Measurements from ENCODE around the gene GRIN3A. TPM values are rescaled to one million over a fixed set of nuclear protein-coding genes. Genes with fewer than 3 reads are reported as not detected.

GRIN3A gene
- total and polyA plus RNA-seq, 8 donors, result 0.13 to 2.4 (median 1.4) TPM; not detected in 1

DNA sequence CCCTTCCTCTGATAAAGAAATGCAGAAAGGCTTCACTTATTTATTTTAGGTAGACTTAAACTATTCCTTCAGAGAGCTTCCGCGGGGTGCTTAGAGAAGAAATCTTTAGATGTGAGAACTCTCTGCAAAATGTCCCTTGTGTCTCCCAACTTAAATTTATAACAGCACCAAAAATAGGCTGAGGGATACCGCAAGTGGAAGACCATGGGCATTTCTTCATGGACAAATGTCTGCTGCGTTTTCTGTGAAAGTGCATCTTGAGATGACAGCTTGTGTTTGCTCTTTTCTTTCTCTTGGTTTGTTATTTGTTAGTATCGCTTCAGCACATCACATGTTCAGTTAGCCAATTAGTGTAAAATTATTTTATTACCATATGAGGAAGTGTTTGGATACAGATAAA lies 15.3 kb upstream of the GRIN3A start:
- Histone ChIP-seq H3K27ac (no peak overlapping the region), H3K4me1 (no peaks in the 10 kb centered on the region), H3K36me3 (no peaks in the 10 kb centered on the region), H3K9me3 (no peaks in the 10 kb centered on the region), H3K4me3 (no peak overlapping the region), H3K27me3 (no peaks in the 10 kb centered on the region)
- TF ChIP-seq, protein P1, sequence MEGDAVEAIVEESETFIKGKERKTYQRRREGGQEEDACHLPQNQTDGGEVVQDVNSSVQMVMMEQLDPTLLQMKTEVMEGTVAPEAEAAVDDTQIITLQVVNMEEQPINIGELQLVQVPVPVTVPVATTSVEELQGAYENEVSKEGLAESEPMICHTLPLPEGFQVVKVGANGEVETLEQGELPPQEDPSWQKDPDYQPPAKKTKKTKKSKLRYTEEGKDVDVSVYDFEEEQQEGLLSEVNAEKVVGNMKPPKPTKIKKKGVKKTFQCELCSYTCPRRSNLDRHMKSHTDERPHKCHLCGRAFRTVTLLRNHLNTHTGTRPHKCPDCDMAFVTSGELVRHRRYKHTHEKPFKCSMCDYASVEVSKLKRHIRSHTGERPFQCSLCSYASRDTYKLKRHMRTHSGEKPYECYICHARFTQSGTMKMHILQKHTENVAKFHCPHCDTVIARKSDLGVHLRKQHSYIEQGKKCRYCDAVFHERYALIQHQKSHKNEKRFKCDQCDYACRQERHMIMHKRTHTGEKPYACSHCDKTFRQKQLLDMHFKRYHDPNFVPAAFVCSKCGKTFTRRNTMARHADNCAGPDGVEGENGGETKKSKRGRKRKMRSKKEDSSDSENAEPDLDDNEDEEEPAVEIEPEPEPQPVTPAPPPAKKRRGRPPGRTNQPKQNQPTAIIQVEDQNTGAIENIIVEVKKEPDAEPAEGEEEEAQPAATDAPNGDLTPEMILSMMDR (IDR thresholded peaks at IDR 0.05), result no peak
- DNase-seq, result no peak
- no peak for ATAC-seq
- intact Hi-C loops (cut with DNase I), result no loop called here

- Histone ChIP-seq H3K36me3 (no peaks in the 10 kb centered on the region), H3K27ac (no peak overlapping the region), H3K4me1 (no peaks in the 10 kb centered on the region), H3K9me3 (no peaks in the 10 kb centered on the region), H3K4me3 (no peak overlapping the region), H3K27me3 (no peaks in the 10 kb centered on the region)
- intact Hi-C loops (cut with DNase I), result no loop called here
- DNase-seq (no peak), ATAC-seq (no peak)
- TF ChIP-seq, protein P1 (IDR thresholded peaks at IDR 0.05), result no peak
Measured at GRCh38 chr9:101751895-101752294, 13.4 kb upstream of the GRIN3A start.

DNA sequence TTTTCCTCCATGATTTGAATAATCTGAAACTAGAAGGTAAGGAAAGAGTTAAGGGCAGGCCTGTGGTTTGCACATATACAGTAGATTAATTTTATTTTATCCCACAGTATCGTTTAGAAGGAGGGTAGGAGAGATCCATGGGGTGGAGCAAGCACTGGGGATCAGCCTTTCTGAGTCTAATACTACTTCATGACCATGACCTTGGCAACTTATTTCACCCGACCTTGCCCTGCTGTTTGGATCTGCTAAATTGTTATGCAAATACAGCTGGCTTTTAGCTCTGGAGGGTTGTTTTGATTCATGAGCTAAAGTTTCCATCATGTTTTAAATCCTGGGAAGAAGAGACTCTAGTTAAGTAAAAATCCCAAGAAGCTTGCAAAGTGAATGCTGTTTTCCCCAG lies 864 bp upstream of the GRIN3A start:
- peaks cover 36 to 68% of the 10 kb centered on the region in 2 donors for H3K27me3 ChIP-seq
- intact Hi-C loops (cut with DNase I), result no loop called here
- no peak for ATAC-seq
- H3K4me1 ChIP-seq, result peaks cover 0 to 7% of the 10 kb centered on the region in 2 donors
- H3K36me3 ChIP-seq, result no peaks in the 10 kb centered on the region
- no peak overlapping the region for H3K27ac ChIP-seq
- TF ChIP-seq, protein P1 (IDR thresholded peaks at IDR 0.05), result no peak
- no peaks in the 10 kb centered on the region for H3K9me3 ChIP-seq
- DNase-seq, result no peak
- H3K4me3 ChIP-seq, result no peak overlapping the region

- Histone ChIP-seq H3K9me3 (no peaks in the 10 kb centered on the region), H3K4me3 (peak overlapping the region in 1 of 2 donors; percentile 16), H3K4me1 (peaks cover 0 to 7% of the 10 kb centered on the region in 2 donors), H3K27me3 (peaks cover 36 to 68% of the 10 kb centered on the region in 2 donors), H3K27ac (no peak overlapping the region), H3K36me3 (no peaks in the 10 kb centered on the region)
- ATAC-seq, result no peak
- intact Hi-C loops (cut with DNase I), result no loop called here
- peak in 1 of 4 donors; percentile 71 for DNase-seq
- TF ChIP-seq, protein P1 (IDR thresholded peaks at IDR 0.05), result no peak
Measured at GRCh38 chr9:101737705-101738565, 512 bp downstream of the GRIN3A start.

DNA sequence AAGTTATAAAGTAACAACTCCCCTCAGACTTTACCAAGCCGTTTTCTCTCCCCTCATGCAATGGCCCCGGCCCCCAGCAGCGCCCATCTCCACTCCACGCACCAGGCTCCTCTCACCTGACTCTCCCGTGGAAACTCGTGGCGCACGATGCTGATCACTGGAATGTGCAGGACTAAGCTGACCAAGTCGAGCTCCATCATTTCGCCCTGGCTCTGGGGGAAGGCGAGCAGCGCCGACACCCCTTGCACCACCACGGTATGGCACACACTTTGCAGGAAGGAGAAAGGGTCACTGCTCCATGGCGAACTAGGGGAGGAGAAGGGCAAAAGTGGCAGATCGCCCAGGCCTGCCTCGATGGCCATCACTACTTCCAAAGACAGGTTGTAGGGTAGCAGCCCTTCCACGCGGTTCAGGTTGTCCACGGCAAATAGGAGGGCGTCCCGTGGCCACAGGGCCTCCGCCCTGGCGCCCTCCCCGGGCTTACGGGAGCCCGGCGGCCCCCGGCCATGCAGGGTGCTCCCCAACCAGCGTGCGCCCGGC lies 1.2 kb downstream of the GRIN3A start:
- intact Hi-C loops (cut with DNase I), result no loop called here
- Histone ChIP-seq H3K4me1 (peaks cover 0 to 7% of the 10 kb centered on the region in 2 donors), H3K4me3 (no peak overlapping the region), H3K27ac (no peak overlapping the region), H3K36me3 (no peaks in the 10 kb centered on the region), H3K9me3 (no peaks in the 10 kb centered on the region), H3K27me3 (peaks cover 36 to 68% of the 10 kb centered on the region in 2 donors)
- DNase-seq (peak in 1 of 4 donors; percentile 53), ATAC-seq (no peak)
- TF ChIP-seq, protein P1 (IDR thresholded peaks at IDR 0.05), result no peak
